T-helper 1 cell treated with Interleukin-12 subunit alpha and Interleukin-12 subunit beta and Interleukin-4 antibody, amounts not matched to agents 30 μg/mL and 1 μg/mL, for 36 hours (primary cell): Measurements from ENCODE around the gene DENND1A.

Experiments used
- H3K27ac Mint-ChIP-seq: one replicate; pipeline ENCODE4 v1.8.0; 2021; ENCODE audit warnings: mild to moderate bottlenecking, mixed read lengths
- H3K27me3 Mint-ChIP-seq: one replicate; pipeline ENCODE4 v1.8.0; 2021; ENCODE audit warnings: low read depth, mixed read lengths
- H3K36me3 Mint-ChIP-seq: one replicate; pipeline ENCODE4 v1.8.0; 2021; ENCODE audit warnings: low read depth, mixed read lengths
- H3K4me1 Mint-ChIP-seq: one replicate; pipeline ENCODE4 v1.8.0; 2021; ENCODE audit warnings: low read depth, mixed read lengths
- H3K4me3 Mint-ChIP-seq: one replicate; pipeline ENCODE4 v1.8.0; 2021; ENCODE audit warnings: mild to moderate bottlenecking, moderate library complexity, mixed read lengths
- H3K9me3 Mint-ChIP-seq: one replicate; pipeline ENCODE4 v1.8.0; 2021; ENCODE audit warnings: mixed read lengths

Gene DENND1A

GRCh38 chr9:123617952-123618678, 311.8 kb downstream of the DENND1A start:
- Mint-ChIP-seq H3K4me3 (no peak overlapping the region), H3K27ac (no peak overlapping the region), H3K27me3 (no peaks in the 10 kb centered on the region), H3K36me3 (no peaks in the 10 kb centered on the region), H3K9me3 (no peaks in the 10 kb centered on the region), H3K4me1 (no peaks in the 10 kb centered on the region)

GRCh38 chr9:123617286-123617685, 312.6 kb downstream of the DENND1A start:
- Mint-ChIP-seq H3K9me3 (no peaks in the 10 kb centered on the region), H3K27ac (no peak overlapping the region), H3K36me3 (no peaks in the 10 kb centered on the region), H3K4me1 (no peaks in the 10 kb centered on the region), H3K27me3 (no peaks in the 10 kb centered on the region), H3K4me3 (no peak overlapping the region)

DNA sequence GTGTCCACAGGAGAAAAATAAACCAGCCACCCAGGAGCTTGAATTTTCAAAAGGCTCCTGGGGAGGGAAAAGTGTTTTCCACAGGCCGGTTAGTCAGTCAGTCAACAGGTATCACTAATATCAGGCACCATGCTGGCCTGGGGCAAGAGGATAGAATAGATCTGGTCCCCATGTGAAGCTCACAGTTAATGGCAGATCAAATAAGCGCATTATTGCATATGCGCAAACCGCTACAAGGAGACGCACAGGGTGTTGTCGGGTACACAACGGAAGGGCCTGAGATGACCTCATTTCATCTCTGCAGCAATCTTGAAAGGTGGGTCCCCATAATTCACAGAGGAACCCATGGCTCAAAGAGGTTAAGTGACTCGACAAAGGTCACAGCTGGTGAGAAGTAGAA, 313.2 kb downstream of the DENND1A start:
- Mint-ChIP-seq H3K27me3 (no peaks in the 10 kb centered on the region), H3K4me1 (no peaks in the 10 kb centered on the region), H3K36me3 (no peaks in the 10 kb centered on the region), H3K9me3 (no peaks in the 10 kb centered on the region), H3K4me3 (no peak overlapping the region), H3K27ac (no peak overlapping the region)

GRCh38 chr9:123615381-123615780, 314.5 kb downstream of the DENND1A start:
- H3K27ac Mint-ChIP-seq, result no peak overlapping the region
- no peak overlapping the region for H3K4me3 Mint-ChIP-seq
- H3K27me3 Mint-ChIP-seq, result no peaks in the 10 kb centered on the region
- H3K36me3 Mint-ChIP-seq, result no peaks in the 10 kb centered on the region
- no peaks in the 10 kb centered on the region for H3K9me3 Mint-ChIP-seq
- no peaks in the 10 kb centered on the region for H3K4me1 Mint-ChIP-seq

GRCh38 chr9:123614306-123615263, 315.3 kb downstream of the DENND1A start:
- no peaks in the 10 kb centered on the region for H3K27me3 Mint-ChIP-seq
- H3K4me3 Mint-ChIP-seq, result no peak overlapping the region
- no peaks in the 10 kb centered on the region for H3K36me3 Mint-ChIP-seq
- H3K27ac Mint-ChIP-seq, result no peak overlapping the region
- H3K4me1 Mint-ChIP-seq, result no peaks in the 10 kb centered on the region
- no peaks in the 10 kb centered on the region for H3K9me3 Mint-ChIP-seq

GRCh38 chr9:123611226-123611625, 318.7 kb downstream of the DENND1A start:
- Mint-ChIP-seq H3K9me3 (no peaks in the 10 kb centered on the region), H3K36me3 (no peaks in the 10 kb centered on the region), H3K27ac (no peak overlapping the region), H3K4me1 (no peaks in the 10 kb centered on the region), H3K27me3 (no peaks in the 10 kb centered on the region), H3K4me3 (no peak overlapping the region)

DNA sequence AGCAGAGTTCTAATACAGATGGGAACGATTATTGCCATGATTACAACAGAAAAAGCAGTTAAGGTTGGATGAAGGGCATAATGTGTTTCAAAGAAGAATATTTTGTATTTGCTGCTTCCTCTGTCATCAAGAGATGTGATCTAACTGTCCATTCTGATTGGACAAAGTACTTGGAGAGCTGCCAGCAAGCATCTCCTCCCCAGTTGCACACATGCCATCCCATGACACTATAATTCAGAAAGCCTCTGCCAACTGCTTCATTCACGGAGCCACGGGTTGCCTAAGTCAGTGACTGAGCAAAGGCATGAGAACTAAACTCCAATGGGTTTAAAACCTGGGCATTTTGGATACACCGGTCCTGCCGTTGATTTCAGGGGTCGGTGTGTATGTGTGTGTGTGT, 320.1 kb downstream of the DENND1A start:
- Mint-ChIP-seq H3K9me3 (no peaks in the 10 kb centered on the region), H3K4me1 (no peaks in the 10 kb centered on the region), H3K27me3 (no peaks in the 10 kb centered on the region), H3K36me3 (no peaks in the 10 kb centered on the region), H3K27ac (no peak overlapping the region), H3K4me3 (no peak overlapping the region)

- H3K36me3 Mint-ChIP-seq, result no peaks in the 10 kb centered on the region
- no peak overlapping the region for H3K27ac Mint-ChIP-seq
- H3K4me1 Mint-ChIP-seq, result no peaks in the 10 kb centered on the region
- H3K27me3 Mint-ChIP-seq, result no peaks in the 10 kb centered on the region
- no peak overlapping the region for H3K4me3 Mint-ChIP-seq
- no peaks in the 10 kb centered on the region for H3K9me3 Mint-ChIP-seq
These were observed 321.8 kb downstream of the DENND1A start for GRCh38 chr9:123608104-123608503.

DNA sequence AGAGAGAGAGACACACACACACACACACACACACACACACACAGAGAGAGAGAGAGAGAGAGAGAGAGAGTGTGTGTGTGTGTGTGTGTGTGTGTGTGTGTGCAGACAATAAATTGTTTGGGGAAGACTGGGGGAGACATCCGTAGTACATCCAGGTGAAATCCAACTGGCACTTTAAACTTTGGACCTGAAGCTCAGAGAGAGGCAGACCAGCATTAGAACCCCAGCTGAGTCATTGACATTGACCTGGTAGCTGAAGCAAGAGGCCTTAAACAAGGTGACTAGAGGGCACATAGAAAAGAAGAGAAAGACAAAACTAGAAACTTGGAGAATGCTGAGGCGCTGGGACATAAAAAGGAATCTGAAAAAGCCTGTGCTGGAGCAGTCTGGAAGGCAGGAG, 322.4 kb downstream of the DENND1A start:
- Mint-ChIP-seq H3K9me3 (no peaks in the 10 kb centered on the region), H3K36me3 (no peaks in the 10 kb centered on the region), H3K4me3 (no peak overlapping the region), H3K27ac (no peak overlapping the region), H3K4me1 (no peaks in the 10 kb centered on the region), H3K27me3 (no peaks in the 10 kb centered on the region)

DNA sequence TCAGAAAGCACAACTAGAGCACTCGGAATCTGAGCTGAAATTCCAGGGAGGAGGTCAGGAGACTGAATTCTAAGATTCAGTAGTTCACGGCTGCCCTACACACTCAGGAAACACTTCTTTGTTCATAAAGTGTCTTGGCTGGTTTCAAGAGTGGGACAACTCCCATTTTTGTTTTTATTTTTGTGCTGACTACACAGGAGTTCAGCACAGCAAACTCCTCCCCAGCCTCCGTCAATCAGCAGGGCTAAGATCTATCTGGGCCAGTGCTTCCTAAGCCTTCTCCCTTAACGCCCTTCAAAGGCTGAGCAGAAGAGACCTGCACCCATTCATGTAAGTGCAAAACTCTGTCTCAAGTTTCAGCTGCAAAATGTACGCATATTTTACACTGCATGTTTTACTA, 323.8 kb downstream of the DENND1A start:
- Mint-ChIP-seq H3K9me3 (no peaks in the 10 kb centered on the region), H3K27me3 (no peaks in the 10 kb centered on the region), H3K4me3 (no peak overlapping the region), H3K27ac (no peak overlapping the region), H3K36me3 (no peaks in the 10 kb centered on the region), H3K4me1 (no peaks in the 10 kb centered on the region)

DNA sequence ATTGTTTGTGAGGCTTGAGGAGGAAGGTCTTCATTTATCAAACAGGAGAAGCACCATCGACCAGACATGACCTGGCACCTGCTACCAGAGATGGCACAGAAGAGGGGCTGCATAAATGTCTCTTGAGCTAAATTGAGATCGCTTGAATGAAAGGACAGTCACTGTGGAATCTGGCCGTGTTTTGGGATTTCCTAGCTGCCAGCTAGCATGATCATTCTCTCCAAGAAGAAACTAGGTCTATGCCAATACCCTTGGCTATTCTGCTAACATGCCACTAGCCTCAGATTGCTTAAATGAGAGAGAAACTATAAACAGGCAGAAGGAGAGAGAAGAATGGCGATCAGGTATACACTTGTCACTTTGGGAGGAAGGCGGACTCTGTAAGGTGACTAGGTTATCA, 324.6 kb downstream of the DENND1A start:
- Mint-ChIP-seq H3K4me1 (no peaks in the 10 kb centered on the region), H3K36me3 (no peaks in the 10 kb centered on the region)

GRCh38 chr9:123604861-123605260, 325.1 kb downstream of the DENND1A start:
- Mint-ChIP-seq H3K4me1 (no peaks in the 10 kb centered on the region), H3K4me3 (no peak overlapping the region), H3K27ac (no peak overlapping the region), H3K9me3 (no peaks in the 10 kb centered on the region), H3K27me3 (no peaks in the 10 kb centered on the region), H3K36me3 (no peaks in the 10 kb centered on the region)

More for the DNA sequence above, 324.6 kb downstream of the DENND1A start:
- no peaks in the 10 kb centered on the region for H3K27me3 Mint-ChIP-seq
- no peak overlapping the region for H3K27ac Mint-ChIP-seq
- no peaks in the 10 kb centered on the region for H3K9me3 Mint-ChIP-seq
- no peak overlapping the region for H3K4me3 Mint-ChIP-seq

DNA sequence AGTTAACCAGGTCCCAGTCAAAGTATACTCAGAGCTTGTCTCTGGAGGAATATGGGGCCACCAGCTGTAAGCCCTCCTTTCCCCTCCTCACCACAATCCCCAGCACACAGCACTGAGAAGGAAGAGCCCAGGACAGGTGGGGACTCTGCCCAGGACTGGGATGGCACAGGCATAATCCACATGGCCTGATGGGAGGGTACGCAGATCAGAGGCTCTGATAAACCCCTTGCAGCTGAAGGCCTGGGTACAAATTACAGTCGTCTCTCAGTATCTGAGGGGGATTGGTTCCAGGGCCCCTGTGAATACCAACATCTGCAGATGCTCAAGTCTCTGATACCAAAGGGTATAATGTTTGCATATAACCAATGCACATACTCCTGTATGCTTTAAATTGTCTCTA, 328.1 kb downstream of the DENND1A start:
- Mint-ChIP-seq H3K27ac (no peak overlapping the region), H3K4me1 (no peaks in the 10 kb centered on the region), H3K4me3 (no peak overlapping the region), H3K27me3 (no peaks in the 10 kb centered on the region), H3K36me3 (no peaks in the 10 kb centered on the region), H3K9me3 (no peaks in the 10 kb centered on the region)

DNA sequence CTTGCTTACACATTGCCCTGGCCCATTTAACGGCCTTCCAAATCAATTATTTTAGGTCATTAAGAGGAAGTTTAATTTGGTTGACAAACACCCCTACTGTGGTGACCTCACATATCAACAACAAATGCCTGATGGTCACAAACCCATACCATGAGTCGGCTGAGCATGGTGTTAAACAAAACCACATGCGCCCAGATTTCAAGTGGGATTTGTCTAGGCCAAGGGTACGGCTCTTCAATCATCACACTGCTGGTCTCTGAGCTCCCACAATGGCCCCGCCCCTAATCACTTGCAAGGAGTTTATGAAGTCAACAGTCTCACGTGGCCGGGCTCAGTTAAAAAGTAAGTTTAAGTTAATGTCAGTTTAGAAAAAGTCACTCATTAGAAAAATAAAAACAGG, 330.1 kb downstream of the DENND1A start:
- Mint-ChIP-seq H3K36me3 (no peaks in the 10 kb centered on the region), H3K4me3 (no peak overlapping the region), H3K9me3 (no peaks in the 10 kb centered on the region), H3K27ac (no peak overlapping the region), H3K4me1 (peaks cover 3% of the 10 kb centered on the region), H3K27me3 (no peaks in the 10 kb centered on the region)
